Right forelimb (tissue), 1 donor: ENCODE measurements around the gene ABCC12.
A peak's percentile ranks its signal among the peaks of the same experiment; 100 is the strongest.

ENCODE experiments used
- DNase-seq: peaks from one replicate; pipeline ENCODE4 v3.0.0-alpha.2; 2018

The ABCC12 gene

DNA sequence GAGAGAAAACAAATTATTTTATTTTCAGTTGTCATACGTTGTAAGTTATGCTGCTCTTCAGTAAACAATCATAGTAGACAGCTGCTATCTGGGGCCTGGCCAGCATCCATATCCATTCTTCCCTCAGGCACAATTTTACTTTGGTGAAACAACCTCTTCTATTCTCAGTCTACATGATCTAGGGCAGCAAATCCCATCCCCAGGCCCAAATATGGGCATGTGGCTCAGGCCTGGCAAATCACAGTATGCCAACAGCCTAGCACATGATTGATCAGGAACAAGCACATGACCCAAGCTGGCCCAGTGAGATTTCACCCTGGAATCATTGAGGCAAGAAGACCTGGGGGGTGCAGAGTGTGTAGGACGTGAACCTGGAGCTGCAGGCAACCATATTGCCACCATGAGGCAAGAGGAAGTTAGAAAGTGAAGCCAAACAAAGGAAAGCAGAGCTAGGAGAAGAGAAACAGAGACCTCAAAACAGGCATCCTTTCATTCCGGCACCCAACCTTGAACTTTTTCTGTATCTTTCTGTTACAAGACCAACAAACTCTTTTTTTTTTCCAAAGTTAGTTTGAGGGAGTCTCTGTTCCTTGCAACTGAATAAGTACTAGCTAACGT lies 10.3 kb upstream of the ABCC12 start:
- DNase-seq = no peak

DNA sequence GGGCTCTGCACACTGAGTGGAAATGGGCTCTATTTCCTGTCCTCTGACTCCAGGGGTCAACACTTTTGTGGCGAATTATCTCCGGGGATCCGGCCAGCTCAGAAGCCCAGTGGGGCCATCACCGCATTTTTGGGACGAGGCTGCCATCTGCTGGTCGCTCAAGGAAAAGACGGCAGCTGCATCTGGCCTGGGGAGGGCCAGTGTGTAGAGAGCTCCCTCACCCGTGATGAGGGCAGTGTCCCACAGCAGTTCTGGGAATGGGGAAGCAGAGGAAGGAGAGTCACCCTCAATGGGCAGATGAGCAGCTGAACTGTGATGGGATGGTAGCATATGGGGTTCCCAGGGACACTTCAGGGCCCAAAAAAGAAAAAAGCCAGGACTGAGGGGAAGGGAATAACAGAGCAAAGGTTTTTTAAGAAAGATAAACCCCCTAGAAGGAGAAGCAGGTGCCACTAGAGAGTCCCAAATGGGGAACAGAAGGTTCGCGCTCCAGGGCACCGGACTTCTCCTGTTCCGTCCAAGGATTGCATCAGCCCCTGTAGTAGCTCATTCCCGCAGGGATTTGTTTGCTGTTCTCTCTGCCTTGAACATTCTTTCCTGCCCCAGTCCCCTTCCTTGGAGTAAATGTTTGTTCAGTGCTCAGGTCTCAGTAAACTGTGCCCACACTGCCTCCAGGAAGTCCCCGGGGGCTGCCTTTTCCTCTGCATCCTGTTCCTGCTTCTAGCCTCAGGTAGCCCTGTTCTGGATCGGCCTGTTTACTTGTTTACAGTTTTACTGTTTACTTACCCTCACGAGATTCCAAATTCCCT lies 9.3 kb upstream of the ABCC12 start:
- peak; percentile 78 for DNase-seq

DNA sequence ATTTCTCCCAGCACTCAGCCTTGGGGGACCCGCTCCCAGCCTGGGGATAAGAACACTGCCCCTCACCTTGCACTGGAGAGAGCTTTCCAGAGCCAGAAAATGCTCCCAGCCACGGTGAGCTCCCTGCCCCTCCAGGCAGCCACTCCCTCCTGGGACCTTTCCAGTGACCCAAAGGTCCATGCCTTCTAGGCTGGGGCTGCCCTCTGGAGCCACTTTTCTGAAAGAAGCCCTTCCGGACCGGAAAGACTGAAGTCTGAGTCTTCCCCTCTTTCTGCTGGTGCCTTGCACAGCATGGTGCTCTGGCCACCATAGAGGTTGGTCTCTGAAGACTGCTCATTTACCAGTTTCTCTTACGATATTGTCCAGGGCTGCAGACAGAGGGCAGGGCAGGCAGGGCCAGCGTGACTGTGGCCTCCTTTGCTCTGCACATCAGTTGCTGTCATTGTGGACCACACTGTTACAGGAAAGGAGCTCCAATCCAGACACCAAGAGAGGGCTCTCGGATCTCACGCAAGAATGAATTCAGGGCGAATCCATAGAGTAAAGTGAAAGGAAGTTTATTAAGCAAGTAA lies 7.1 kb upstream of the ABCC12 start:
- DNase-seq = no peak

DNA sequence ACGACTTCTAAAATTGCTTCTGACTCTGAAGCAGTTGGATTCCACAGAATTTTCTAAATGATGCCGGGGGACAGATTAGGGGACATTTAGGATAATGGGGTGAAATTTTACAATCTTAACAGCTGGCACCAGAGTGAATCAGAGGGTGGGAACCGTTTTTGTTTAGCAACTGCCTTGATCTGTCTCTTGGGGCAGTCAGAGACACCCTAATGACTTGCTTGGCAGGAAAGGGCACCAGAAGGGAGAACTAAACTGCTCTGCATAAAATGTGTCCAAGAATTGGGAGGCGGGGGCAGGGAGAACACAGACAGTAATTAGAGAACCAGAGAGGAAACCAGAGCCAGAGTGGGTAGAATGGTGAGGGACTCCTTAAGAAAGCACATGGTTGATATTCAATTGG lies 6.1 kb upstream of the ABCC12 start:
- no peak for DNase-seq

DNA sequence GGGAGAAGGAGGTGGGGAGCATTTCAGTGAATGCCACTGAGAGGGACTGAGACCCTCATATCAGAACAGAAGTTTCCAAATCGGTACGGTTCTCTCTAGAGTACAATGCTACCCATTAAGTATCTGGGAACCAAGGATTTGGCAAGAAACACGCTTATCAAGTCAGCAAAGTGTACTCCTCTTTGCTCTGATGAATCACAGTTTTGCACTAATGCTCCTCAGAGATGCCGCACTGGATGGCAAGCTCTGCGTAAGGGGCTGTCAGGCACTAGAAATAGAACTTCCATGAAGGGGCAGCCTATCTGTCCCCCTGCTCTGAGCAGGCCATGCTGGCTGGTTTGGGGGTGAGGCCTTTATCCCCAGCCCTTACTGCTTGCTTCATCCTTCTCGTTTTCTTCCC lies 4.8 kb upstream of the ABCC12 start:
- no peak for DNase-seq

DNA sequence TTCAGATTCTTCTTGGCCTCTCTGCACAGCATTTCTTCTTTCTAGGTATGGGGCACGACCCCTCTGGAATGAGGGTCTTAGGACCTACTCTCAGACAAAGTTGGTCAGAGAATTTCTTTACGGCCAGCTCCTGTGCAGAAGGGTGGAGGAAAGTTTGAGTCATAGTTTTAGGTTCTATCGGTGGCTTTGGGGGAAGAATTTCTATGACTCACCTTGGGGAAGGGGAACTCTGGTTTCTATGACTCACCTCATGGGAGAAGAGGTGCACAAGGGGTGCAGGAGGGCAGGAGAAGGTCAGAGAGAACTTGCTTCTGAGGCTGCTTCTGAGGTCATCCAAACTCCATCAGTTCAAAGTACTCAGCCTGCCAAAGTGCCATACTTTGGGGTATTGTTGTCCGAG lies 2.5 kb upstream of the ABCC12 start:
- DNase-seq = no peak

DNA sequence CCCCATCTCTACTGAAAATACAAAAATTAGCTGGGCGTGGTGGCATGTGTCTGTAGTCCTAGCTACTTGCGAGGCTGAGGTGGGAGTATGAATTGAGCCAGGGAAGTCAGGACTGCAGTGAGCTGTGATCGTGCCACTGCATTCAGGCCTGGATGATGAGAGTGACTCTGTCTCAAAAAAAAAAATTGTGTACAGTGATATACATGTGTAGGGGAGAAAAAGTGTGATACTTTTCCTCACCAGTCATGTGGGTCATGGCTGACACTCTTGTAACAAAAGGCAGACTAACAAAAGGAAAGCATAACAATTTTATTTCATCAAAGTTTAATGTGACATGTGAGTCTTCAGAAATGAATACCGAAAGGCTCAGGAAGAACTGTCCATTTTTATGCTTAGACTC lies 2.0 kb upstream of the ABCC12 start:
- no peak for DNase-seq

DNA sequence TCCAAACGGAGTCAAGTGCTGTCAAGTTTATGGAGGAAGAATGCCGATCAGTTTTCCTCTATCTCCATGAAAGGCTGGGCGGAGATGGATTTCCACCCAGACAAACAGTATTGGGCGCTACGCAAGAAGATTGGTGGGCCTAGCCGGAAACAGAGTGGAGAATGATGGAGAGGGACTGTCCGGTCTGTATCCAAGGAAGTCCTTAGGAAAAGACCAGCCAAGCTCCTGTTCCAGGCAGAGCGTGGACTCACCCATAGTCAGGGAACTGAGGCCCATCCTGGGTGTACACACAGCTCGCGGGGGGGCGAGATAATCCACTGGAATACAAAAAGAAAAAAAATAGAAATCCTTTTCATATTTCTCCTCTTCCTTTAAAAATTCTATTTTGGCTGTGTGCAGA lies 1.5 kb upstream of the ABCC12 start:
- no peak for DNase-seq

DNA sequence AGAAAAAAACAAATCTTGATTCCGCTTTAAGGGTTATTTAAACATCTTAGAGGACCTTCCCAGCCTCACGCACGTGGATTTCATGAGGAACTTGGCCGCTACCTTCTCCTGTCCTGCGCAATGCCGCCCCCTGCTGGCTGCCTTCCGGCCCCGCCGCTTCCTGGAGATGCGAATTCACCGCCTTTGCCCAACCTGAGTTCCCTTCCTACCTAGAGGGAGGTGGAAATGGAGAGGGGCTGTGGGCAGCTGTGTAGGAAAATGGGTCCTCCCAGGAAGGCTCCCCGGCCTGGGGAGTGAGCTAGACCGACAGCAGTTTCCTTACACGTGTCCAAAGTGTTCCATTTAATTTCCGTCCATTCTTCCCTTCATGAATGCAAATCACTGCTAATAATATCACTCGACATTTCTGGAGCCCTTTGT lies 1.0 kb upstream of the ABCC12 start:
- peak; percentile 90 for DNase-seq

DNA sequence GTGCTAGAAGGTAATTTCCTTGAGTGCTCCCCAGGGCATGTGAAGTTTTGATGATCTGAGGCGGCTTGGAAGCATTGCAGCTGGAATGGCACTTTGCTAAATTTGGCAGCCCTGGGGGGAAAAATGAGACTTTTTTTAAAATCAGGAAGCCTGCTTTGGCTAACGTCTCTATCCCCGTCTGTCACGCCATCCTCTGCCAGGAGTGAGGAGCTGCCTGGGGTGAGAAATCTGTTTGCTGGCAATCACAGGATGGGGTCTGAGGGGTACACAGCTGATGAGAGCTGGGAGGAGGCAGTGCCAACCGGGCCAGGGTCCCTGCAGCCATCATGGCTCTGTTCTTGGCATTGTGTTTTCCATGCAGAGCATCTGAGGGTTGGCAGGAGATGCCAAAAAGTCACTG lies 2.0 kb downstream of the ABCC12 start:
- DNase-seq = no peak

DNA sequence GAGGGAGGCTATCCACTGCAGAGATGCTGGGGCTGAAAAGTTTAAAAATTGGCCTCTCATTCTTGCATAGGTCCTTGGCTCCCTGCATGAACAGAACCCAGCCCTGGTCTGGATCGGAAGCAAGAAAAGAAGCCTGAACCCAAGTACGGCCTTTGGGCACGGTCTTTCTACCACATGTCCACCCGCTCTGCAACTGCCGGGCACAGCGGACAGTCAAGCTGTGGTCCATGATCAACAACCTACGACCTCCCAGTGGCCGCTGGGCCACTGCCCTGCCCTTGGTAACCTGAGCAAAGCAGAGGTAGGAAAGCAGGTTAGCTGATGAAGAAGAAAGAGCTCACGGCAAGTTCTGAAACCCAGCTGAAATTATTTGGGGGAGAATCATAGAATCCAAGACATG lies 3.6 kb downstream of the ABCC12 start:
- DNase-seq = no peak

DNA sequence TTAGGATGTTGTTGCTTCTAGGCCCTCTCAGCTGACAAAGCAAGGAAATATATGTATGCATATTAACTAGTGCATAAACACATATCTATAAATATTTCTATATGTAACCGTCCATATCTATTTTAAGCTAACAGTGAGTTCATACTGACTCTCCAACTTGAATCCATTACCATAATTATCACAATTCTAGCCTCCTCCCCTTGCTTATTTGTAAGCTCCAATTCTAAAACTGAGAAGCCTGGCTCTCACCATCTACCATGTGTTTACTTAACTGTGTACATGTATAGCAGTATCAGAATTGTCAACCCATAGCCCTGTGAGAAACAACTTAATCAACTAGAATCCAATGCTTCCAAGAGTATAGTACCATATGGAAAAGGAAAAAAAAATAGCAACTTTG lies 5.1 kb downstream of the ABCC12 start:
- DNase-seq = no peak

DNA sequence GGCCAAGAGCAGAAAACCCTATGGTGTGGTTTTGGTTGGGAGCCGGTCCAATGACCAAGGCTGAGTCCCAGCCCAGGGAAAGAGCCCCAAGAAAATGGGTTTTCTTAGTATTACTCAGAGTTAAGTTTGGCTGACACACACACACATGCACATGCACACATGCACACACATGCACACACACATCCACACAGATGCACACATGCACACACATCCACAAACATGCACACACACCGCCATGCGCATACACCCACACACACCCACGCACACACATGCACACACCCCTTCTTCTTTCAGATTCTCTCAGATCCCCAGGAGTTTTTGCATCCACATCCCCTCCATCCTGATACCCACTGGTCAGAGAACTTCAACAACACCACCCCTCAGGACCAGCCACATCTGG lies 9.1 kb downstream of the ABCC12 start:
- no peak for DNase-seq

DNA sequence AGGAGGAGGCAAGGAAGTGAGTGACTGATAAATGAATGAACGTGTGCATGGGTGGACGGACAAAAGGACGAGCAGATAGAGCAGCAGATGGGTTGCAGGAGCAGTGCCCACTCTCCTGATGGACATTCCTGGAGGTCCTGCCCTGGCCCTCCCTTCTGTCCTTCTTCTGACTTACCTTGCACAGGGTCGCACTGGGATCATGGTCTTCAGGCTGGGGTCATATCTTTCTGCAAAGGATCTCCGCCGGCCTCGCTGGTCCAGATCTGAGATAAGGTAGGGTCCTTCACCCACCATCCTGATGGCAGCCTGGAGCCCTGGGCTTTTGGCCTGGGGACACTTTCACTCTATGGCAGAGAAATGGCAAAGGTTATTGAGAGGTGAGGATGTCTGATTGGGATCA lies 9.7 kb downstream of the ABCC12 start:
- DNase-seq = no peak

DNA sequence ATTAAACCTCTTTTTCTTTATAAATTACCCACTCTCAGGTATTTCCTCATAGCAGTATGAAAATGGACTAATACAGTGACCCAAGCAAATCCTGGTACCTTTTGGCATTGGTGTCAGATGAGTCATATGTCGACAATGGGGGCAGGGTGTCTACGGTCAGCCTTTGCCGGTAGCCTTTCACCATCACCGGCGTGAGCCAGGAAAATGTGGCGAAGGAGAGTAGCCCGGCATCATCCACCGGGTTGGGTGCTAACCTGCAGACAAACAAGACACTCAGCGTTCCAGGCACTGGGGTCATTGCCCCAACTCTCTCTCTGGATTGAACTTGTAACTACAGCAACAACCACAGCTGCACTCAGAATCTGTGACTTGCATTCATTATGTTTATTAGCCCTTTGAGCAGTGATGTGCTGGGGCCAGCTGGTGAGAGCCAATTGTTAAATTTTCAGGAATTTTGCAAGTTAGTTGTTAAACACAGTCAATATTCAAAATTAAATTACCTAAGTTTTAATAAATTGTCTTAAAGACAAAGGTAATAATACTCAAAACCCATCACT lies 11.9 kb downstream of the ABCC12 start:
- DNase-seq = no peak

DNA sequence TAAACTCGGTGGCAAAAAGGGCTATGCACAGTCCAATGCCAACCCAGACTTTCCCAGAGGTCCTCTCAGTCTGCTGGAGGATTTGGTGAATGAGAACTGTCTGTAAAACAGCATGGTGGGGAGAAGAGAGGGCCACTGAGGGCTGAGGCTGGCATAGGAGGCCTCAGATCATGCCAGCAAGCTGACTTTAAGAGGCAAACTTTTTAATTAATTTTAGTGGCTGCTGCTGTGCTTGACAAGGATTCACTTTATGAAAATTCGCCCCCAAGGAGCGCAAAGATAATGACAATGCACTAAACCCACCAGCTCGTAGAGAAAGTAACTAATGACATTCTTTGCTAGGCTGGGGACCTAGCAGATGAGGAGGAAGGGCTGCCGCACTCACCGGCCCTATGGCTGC lies 15.0 kb downstream of the ABCC12 start:
- DNase-seq = no peak

DNA sequence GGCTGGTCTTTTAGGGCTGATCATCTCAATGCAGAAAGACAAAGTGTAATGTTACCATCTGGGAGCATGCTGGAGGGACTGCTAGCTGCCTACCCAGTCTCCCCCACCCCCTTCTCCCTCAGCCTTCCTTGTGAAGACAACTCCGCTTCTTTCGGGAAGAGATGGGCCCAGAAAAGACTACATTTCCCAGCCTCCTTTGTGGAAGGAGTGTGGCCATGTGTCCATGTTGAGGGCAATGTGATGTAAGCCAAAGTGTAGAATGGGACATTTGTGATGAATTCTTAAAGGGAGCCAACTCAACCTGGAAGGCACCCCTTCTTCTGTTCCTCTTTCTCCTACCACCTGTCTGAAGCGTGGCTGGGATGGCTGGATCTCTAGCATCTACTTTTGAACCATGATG lies 16.3 kb downstream of the ABCC12 start:
- no peak for DNase-seq

DNA sequence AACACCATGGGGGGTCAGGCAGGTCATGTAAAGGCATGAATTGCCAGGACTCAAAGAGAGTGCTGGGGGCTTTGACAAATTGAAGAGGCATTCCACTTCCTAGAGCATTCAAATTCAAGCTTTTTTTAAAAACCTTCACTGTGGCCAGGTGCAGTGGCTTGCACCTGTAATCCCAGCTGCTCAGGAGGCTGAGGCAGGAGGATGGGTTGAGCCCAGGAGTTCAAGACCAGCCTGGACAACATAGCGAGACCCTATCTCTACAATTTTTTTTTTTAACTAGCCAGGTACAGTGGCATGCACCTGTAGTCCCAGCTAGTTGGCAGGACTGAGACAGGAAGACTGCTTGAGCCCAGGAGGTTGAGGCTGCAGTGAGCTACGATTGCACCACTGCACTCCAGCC lies 17.2 kb downstream of the ABCC12 start:
- DNase-seq = no peak

DNA sequence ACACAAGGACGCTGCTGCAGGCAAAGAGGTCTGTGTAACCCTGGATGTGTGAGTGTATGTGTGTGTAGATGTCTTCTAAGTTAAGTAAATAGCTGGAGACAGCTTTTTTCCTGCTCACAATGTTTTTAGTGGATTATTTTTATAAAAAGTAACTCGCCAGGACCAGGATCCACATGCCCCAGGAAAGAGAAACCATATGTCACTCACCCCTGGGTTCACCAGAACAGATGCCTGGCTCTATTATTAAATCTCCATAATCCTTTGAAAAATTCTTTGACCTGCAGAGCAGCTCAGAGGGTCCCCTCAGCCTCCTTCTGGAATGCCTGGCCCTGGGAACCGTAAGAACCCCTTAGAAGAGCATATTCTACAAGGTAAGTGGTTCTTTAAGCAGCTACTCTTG lies 18.0 kb downstream of the ABCC12 start:
- no peak for DNase-seq

DNA sequence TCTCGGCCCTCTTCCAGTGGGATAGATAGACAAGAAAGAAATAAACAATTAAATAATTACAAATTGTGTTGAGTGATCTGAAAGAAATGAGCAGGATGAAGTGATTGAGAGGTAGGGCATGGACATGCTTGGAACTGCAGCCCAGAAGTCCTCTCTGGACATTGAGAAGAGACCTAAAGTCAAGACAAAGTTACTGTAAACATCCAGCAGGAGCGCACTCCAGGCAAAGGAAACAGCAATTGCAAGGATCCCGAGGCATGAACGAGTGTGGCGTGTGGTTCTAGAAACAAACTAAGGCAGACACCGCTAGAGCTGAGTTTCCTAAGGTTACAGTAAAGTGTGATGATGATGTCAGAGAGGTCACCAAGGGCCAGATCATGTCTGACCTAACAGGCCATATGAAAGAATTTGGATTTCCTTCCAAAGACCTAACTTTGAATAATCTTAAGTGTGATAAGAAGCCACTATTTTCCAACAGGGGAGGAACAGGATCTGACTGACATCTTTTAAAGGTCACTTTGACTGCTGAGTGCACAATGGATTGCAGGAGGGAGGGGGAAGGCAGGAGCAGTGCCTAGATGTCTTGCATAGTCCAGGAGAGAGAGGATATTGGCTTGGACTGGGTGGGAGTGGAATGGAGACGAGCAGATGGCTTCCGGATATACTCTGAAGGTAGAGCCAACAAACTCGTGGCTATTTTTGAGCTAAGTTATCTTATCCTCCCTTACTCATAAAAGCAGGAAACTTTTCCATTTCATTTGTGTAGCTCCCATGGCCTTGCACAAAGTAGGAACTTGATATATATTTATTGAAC lies 19.0 kb downstream of the ABCC12 start:
- no peak for DNase-seq

DNA sequence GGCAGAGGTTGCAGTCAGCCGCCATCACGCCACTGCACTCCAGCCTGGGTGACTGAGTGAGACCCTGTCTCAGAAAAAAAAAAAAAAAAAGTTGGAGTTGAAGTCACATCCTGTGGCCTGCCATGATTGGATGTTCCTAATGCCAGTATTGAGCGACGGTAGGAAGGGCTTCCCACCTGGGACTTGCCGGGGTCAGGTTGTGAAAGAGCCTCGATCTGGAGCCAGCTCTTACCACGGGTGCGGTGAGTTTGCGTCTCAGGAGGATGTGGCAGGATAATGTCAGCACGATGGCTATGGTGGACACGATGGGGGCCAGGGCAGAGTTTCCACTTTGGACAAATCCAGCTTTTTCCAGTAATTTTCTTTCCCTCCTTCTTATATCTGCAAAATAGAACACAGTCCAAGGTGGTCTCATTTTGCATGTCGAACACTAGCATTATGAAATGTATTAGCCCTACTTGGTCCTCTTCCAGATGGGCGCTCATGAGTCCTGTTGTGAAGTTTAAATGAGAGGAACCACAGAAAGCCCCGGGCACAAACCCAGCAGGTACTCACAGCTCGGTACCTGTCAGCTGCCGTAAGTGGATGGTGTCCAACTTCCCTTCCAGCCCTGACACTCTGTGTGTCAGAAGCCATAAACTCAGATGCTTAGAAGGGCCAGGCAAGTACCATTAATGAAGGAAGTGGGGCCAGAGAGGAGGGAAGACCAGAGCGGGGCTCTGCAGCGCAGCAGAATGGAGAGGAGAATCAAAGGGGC lies 22.2 kb downstream of the ABCC12 start:
- DNase-seq = no peak

DNA sequence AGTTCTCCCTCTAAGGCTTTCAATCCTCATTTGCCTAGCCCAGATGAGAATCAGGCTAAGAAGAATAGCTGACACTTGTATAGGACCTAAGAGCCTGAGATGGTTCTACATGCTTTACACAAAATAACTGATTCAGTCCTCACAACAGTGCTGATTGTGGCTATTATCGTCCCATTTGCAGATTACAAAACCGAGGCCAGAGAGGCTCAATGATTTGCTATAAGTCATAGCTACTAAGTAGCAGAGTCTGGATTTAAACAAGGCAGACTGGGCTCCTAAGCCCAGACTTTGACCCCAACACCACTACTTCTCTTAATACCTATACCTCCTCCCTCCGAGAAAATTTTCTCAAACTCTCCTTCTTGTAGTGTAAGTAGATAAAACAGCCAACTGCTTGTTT lies 23.1 kb downstream of the ABCC12 start:
- DNase-seq = no peak
